Measurements from ENCODE around the gene GNA12. TPM values are rescaled to one million over a fixed set of nuclear protein-coding genes. Genes with fewer than 3 reads are reported as not detected.

The GNA12 gene
- total and polyA plus RNA-seq, 2 of the 4 experiments (the other 2 are of a cell fraction) = 14.3 to 93.9 TPM

DNA sequence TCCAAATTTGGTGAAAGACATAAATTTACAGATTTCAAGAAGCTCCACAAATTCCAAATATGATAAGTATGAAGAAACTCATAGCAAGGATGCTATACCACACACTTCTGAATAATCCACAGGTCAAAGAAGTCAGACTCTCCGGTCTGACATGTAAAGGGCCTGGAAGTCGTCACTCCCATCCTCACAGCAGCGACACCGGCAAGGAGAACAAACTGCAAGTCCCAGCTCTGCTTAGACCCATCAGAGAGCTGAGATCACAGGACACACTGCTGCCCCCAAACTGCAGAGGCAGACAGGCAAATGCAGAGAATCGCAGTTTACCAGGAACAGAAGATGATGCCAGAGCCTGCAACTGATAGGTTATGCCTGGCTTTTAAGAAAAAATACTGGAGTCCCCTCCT lies 94.1 kb downstream of the GNA12 start:
- H3K14ac ChIP-seq (replicated peaks; ENCODE audit: low read depth, low read length) = 0 out of 2 replicates have a peak overlapping the region, but pooled peaks have one; percentile 1
- no peak overlapping the region for H3K18ac ChIP-seq (ENCODE audit: low read depth, low read length)
- no peaks in the 10 kb centered on the region for H3K9me3 ChIP-seq (ENCODE audit: control insufficient read depth, insufficient read depth, low read length)
- no peak overlapping the region for H4K8ac ChIP-seq (ENCODE audit: low read depth in 2 of 2, low read length in 2 of 2)
- no peak overlapping the region for H3K4me2 ChIP-seq (ENCODE audit: low read depth, low read length)
- H2AK5ac ChIP-seq (ENCODE audit: low read depth, low read length) = no peak overlapping the region
- intact Hi-C loops (cut with micrococcal nuclease) (no loop called here), dilution Hi-C loops (cut with HindIII; ENCODE audit: low sequenced_read_pairs, unreplicated experiment) (no loop called here), in situ Hi-C loops (cut with MboI; ENCODE audit: low sequenced_read_pairs) (no loop called here)
- H3K23ac ChIP-seq (ENCODE audit: low read depth, low read length) = no peak overlapping the region
- TF ChIP-seq POLR2A (IDR thresholded peaks at IDR 0.05; ENCODE audit: low read depth, low read length) (no peak), CHD1 (IDR thresholded peaks at IDR 0.05; ENCODE audit: low read depth, low read length) (no peak), NFE2L2 (IDR thresholded peaks at IDR 0.05; ENCODE audit: low read depth, low read length) (no peak), MXI1 (IDR thresholded peaks at IDR 0.05; ENCODE audit: borderline replicate concordance, low read depth, low read length) (no peak), CEBPB (IDR thresholded peaks at IDR 0.05; ENCODE audit: low read depth, low read length) (no peak), BHLHE40 (IDR thresholded peaks at IDR 0.05; ENCODE audit: low read depth, low read length) (no peak), RAD21 (IDR thresholded peaks at IDR 0.05; ENCODE audit: low read length) (no peak), RFX5 (IDR thresholded peaks at IDR 0.05; ENCODE audit: low read depth, low read length) (no peak), USF2 (IDR thresholded peaks at IDR 0.05; ENCODE audit: low read depth, low read length) (no peak), RCOR1 (IDR thresholded peaks at IDR 0.05; ENCODE audit: insufficient replicate concordance, low read length) (no peak), FOS (IDR thresholded peaks at IDR 0.05; ENCODE audit: low read depth, low read length) (no peak), MAZ (IDR thresholded peaks at IDR 0.05; ENCODE audit: borderline replicate concordance, low read depth, low read length) (no peak), MAFK (IDR thresholded peaks at IDR 0.05; ENCODE audit: low read depth, low read length) (no peak), SMC3 (IDR thresholded peaks at IDR 0.05; ENCODE audit: low read depth, low read length) (no peak)
- TF ChIP-seq, protein P1, sequence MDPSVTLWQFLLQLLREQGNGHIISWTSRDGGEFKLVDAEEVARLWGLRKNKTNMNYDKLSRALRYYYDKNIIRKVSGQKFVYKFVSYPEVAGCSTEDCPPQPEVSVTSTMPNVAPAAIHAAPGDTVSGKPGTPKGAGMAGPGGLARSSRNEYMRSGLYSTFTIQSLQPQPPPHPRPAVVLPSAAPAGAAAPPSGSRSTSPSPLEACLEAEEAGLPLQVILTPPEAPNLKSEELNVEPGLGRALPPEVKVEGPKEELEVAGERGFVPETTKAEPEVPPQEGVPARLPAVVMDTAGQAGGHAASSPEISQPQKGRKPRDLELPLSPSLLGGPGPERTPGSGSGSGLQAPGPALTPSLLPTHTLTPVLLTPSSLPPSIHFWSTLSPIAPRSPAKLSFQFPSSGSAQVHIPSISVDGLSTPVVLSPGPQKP (IDR thresholded peaks at IDR 0.05; ENCODE audit: borderline replicate concordance, low read depth, low read length) = no peak
- TF ChIP-seq, protein P2, sequence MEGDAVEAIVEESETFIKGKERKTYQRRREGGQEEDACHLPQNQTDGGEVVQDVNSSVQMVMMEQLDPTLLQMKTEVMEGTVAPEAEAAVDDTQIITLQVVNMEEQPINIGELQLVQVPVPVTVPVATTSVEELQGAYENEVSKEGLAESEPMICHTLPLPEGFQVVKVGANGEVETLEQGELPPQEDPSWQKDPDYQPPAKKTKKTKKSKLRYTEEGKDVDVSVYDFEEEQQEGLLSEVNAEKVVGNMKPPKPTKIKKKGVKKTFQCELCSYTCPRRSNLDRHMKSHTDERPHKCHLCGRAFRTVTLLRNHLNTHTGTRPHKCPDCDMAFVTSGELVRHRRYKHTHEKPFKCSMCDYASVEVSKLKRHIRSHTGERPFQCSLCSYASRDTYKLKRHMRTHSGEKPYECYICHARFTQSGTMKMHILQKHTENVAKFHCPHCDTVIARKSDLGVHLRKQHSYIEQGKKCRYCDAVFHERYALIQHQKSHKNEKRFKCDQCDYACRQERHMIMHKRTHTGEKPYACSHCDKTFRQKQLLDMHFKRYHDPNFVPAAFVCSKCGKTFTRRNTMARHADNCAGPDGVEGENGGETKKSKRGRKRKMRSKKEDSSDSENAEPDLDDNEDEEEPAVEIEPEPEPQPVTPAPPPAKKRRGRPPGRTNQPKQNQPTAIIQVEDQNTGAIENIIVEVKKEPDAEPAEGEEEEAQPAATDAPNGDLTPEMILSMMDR (conservative IDR thresholded peaks at IDR 0.05; ENCODE audit: low read depth, low read length) = no peak
- peak; percentile 72 for ATAC-seq (ENCODE audit: low read depth)
- H3K36me3 ChIP-seq (ENCODE audit: control insufficient read depth, insufficient read depth, low read length) = peaks cover 2% of the 10 kb centered on the region; the same call in 1 of the 2 replicates
- H3K9me1 ChIP-seq (ENCODE audit: insufficient read depth, low read length) = peaks cover 6% of the 10 kb centered on the region
- H2AK9ac ChIP-seq (replicated peaks; ENCODE audit: low read depth, low read length, poor library complexity) = no peak overlapping the region
- no peak overlapping the region for H2AFZ ChIP-seq (replicated peaks; ENCODE audit: low read length, poor library complexity)
- peak overlapping the region; percentile 50 for H2BK5ac ChIP-seq (ENCODE audit: low read depth, low read length, poor library complexity, severe bottlenecking)
- H2BK20ac ChIP-seq (ENCODE audit: low read depth, low read length) = no peak overlapping the region
- no peak overlapping the region for H2BK15ac ChIP-seq (ENCODE audit: low read depth, low read length)
- DNase-seq = peak; percentile 16
- no peak overlapping the region for H3K56ac ChIP-seq (ENCODE audit: extremely low read depth, insufficient read depth, low read length)
- 0 out of 2 replicates have a peak overlapping the region, but pooled peaks have one; percentile 11 for H3K4ac ChIP-seq (ENCODE audit: low read depth, low read length)
- H2BK120ac ChIP-seq (ENCODE audit: low read depth, low read length) = 0 out of 2 replicates have a peak overlapping the region, but pooled peaks have one; percentile 1
- no peak overlapping the region for H3K27ac ChIP-seq (ENCODE audit: insufficient read depth, low read length)
- peaks cover 19 to 43% of the 10 kb centered on the region in 2 experiments for H3K79me1 ChIP-seq (ENCODE audit: low read depth in 1 of 2, low read length in 2 of 2)
- WGBS, 2 experiments (ENCODE audit: extremely low coverage in 2 of 2, insufficient read length in 1 of 2) = 84% methylated on average over 3 of the region's 5 CpGs; no CpG with 5 or more reads in 1 of the 2 experiments
- H3K4me3 ChIP-seq (ENCODE audit: insufficient read depth, low read depth, low read length) = no peak overlapping the region
- peaks cover 3% of the 10 kb centered on the region for H3K4me1 ChIP-seq (ENCODE audit: control insufficient read depth, insufficient read depth, low read length)
- ChIA-PET CTCF (interaction anchor here (0.6 kb wide), 2 partner anchors 10 to 1921 kb away, joined by 3 to 4 read pairs; no protein-coding TSS in a partner anchor), POLR2A (ENCODE audit: unreplicated experiment) (no interaction called here)
- H4K91ac ChIP-seq (ENCODE audit: insufficient read depth, low read depth, low read length) = no peak overlapping the region
- no TSS peak for BruUV-seq (replicated peaks)
- no peak overlapping the region for H3K9ac ChIP-seq (ENCODE audit: low read depth, low read length)
- H3K27me3 ChIP-seq (ENCODE audit: control insufficient read depth, insufficient read depth, low read length) = no peaks in the 10 kb centered on the region
- peaks cover 11% of the 10 kb centered on the region for H4K20me1 ChIP-seq (ENCODE audit: insufficient read depth, low read length)
- no peak overlapping the region for H4K5ac ChIP-seq (ENCODE audit: low read depth, low read length)

Data from IMR-90 (cell line).